Neural cell (in vitro differentiated cells): ENCODE measurements around the gene PTHLH. TPM values are rescaled to one million over a fixed set of nuclear protein-coding genes. Genes with fewer than 3 reads are reported as not detected.

Experiments
- H2AFZ ChIP-seq: fragments of 200-600, 300-800 bp; sonication (generic), shearing (Covaris generic); 2 replicates; pipeline ENCODE4 v1.6.0; 2014; ENCODE audit warnings: low read depth, mild to moderate bottlenecking, antibody characterized with exemption, low read length, moderate library complexity
- H3F3A ChIP-seq: fragments of 200-600 bp; shearing (Covaris generic); 2 replicates; pipeline ENCODE4 v1.6.1; 2016; ENCODE audit warnings: mild to moderate bottlenecking, moderate library complexity, mixed read lengths, antibody characterized with exemption, low read length; ENCODE audit not compliant: insufficient read depth, poor library complexity, severe bottlenecking
- H3K27ac ChIP-seq: fragments of 200-600, 300-800 bp; sonication (generic), shearing (Covaris generic); 2 replicates; pipeline ENCODE4 v1.5.1; 2014; ENCODE audit warnings: mild to moderate bottlenecking, low read length, moderate library complexity
- H3K27me3 ChIP-seq: fragments of 300-800, 200-600 bp; sonication (generic), shearing (Covaris generic); 2 replicates; pipeline ENCODE4 v1.6.0; 2014; ENCODE audit warnings: mild to moderate bottlenecking, low read depth, low read length, moderate library complexity; ENCODE audit not compliant: insufficient read depth
- H3K36me3 ChIP-seq: fragments of 300-800, 200-600 bp; sonication (generic), shearing (Covaris generic); 2 replicates; pipeline ENCODE4 v1.5.1; 2014; ENCODE audit warnings: mild to moderate bottlenecking, antibody characterized with exemption, low read length, moderate library complexity; ENCODE audit not compliant: insufficient read depth
- H3K4me2 ChIP-seq: fragments of 300-800, 200-600 bp; sonication (generic), shearing (Covaris generic); 2 replicates; pipeline ENCODE4 v1.6.0; 2014; ENCODE audit warnings: mild to moderate bottlenecking, low read length
- H3K4me3 ChIP-seq: fragments of 300-800, 200-600 bp; sonication (generic), shearing (Covaris generic); 2 replicates; pipeline ENCODE4 v1.5.1; 2014; ENCODE audit warnings: mild to moderate bottlenecking, low read length, moderate library complexity
- H3K79me2 ChIP-seq: fragments of 200-600 bp; shearing (Covaris generic); replicated peaks from 2 replicates; pipeline ENCODE4 v1.6.0; 2014; ENCODE audit warnings: mild to moderate bottlenecking, low read length, moderate library complexity; ENCODE audit not compliant: insufficient read depth
- H3K9ac ChIP-seq: fragments of 300-800, 200-600 bp; sonication (generic), shearing (Covaris generic); 2 replicates; pipeline ENCODE4 v1.6.1; 2016; ENCODE audit warnings: mild to moderate bottlenecking, low read length, mixed read lengths
- H3K9me2 ChIP-seq: fragments of 200-600 bp; shearing (Covaris generic); 2 replicates; pipeline ENCODE4 v1.6.1; 2016; ENCODE audit warnings: mild to moderate bottlenecking, low read length, mixed read lengths; ENCODE audit not compliant: insufficient read depth
- H3K9me3 ChIP-seq: fragments of 200-600, 300-800 bp; sonication (generic), shearing (Covaris generic); 2 replicates; pipeline ENCODE4 v1.6.1; 2016; ENCODE audit warnings: mild to moderate bottlenecking, mixed run types, low read length, moderate library complexity, mixed read lengths
- H4K20me1 ChIP-seq: fragments of 200-600 bp; shearing (Covaris generic); 2 replicates; pipeline ENCODE4 v1.6.1; 2016; ENCODE audit warnings: mild to moderate bottlenecking, mixed run types; ENCODE audit not compliant: insufficient read depth
- EZH2 ChIP-seq: fragments of 200-600, 300-800 bp; shearing (Covaris generic), sonication (generic); IDR thresholded peaks from 2 replicates; pipeline ENCODE4 v1.6.1; 2014; ENCODE audit warnings: antibody characterized with exemption, low read length, borderline replicate concordance, mild to moderate bottlenecking; ENCODE audit not compliant: insufficient read depth, poor library complexity, severe bottlenecking
- MXI1 ChIP-seq: fragments of 450-650 bp; conservative IDR thresholded peaks from 2 replicates; pipeline ENCODE4 v1.6.1; 2014; ENCODE audit warnings: antibody characterized with exemption, mild to moderate bottlenecking; ENCODE audit not compliant: poor library complexity, severe bottlenecking
- POLR2AphosphoS5 ChIP-seq: IDR thresholded peaks from 2 replicates; pipeline ENCODE4 v1.6.1; 2012
- RAD21 ChIP-seq: fragments of 450-650 bp; conservative IDR thresholded peaks from 2 replicates; pipeline ENCODE4 v1.6.1; 2014; ENCODE audit warnings: antibody characterized with exemption, mild to moderate bottlenecking, moderate library complexity
- SMC3 ChIP-seq: fragments of 450-650 bp; conservative IDR thresholded peaks from 2 replicates; pipeline ENCODE4 v1.6.1; 2014; ENCODE audit warnings: antibody characterized with exemption, mild to moderate bottlenecking, moderate library complexity; ENCODE audit not compliant: poor library complexity
- TAF1 ChIP-seq: IDR thresholded peaks from 2 replicates; pipeline ENCODE4 v1.6.1; 2012; ENCODE audit warnings: low read depth
- polyA plus RNA-seq: library from polyadenylated mRNA; depleted of rRNA; stranded (reverse); fragments of >200 nt; gene quantifications from 2 replicates; pipeline ENCODE4 v1.2.3, GENCODE V29; 2014
- TF ChIP-seq, protein P1 (sequence below): IDR thresholded peaks from 2 replicates; pipeline ENCODE4 v1.6.1; 2012; ENCODE audit warnings: borderline replicate concordance
- TF ChIP-seq, protein P2 (sequence below): fragments of 450-650 bp; IDR thresholded peaks from 2 replicates; pipeline ENCODE4 v1.5.1; 2014; ENCODE audit warnings: antibody characterized with exemption, mild to moderate bottlenecking, moderate library complexity; ENCODE audit not compliant: poor library complexity, severe bottlenecking

The PTHLH gene
- polyA plus RNA-seq, 1 donor from 2014 or later, result 0.22 TPM

DNA sequence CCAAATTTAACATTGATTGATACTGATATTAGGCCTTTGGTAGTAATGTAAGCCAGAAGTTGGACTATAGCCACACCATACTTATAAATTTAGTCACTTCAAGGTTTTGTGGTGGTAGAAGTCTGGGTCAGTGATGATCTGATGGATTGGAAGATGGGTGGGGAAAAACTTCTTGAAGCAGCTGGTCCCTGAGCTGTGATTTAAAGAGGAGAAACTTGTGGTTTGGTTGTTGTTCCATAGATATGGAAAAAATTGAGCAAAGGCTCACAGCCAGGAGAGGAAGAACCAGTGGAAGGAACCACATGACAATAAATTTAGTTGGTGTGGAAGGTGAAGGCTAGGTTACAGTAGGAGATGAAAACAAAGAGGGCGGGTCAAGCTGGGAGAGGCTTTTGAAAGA is 26.1 kb downstream of the PTHLH start:
- Histone ChIP-seq H3K27ac (no peak overlapping the region), H3K36me3 (no peaks in the 10 kb centered on the region), H4K20me1 (no peaks in the 10 kb centered on the region), H3K79me2 (no peaks in the 10 kb centered on the region), H2AFZ (no peak overlapping the region), H3K9me3 (no peaks in the 10 kb centered on the region), H3K9ac (no peak overlapping the region), H3K4me3 (no peak overlapping the region), H3K9me2 (no peaks in the 10 kb centered on the region), H3F3A (no peaks in the 10 kb centered on the region), H3K4me2 (no peak overlapping the region), H3K27me3 (no peaks in the 10 kb centered on the region)
- no peak for TF ChIP-seq TAF1
- no peak for TF ChIP-seq EZH2

DNA sequence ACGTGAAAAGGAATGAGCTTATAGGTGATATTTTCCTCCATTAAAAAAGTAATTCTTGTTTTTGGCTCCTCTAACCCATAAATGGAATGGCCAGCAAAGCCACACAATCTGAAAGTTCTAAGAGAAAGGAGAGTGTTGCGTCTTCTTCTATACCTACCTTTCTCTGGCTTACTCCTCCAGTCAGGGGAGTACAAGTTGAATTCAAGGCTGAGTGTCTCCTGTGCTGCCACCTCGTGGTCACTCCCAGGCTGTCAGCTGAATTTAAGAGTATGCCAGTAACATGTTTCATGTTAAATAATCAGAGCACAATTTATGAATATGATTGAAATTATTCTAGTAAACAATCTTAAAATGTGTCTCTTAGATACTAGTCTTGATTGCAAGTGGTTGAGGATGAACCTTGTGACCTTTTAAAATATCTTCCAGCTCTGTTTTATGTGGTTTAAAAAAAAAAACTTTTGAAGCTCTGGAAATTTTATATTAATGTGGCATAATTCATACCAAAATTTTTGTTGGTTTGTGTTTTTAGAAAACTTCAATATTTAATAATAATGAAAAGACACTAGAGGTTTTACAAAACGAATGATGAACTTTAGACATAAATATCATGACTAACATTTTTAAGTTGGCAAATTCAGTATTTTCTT is 31.7 kb downstream of the PTHLH start:
- Histone ChIP-seq H3K79me2 (no peaks in the 10 kb centered on the region), H3K4me3 (no peak overlapping the region), H4K20me1 (no peaks in the 10 kb centered on the region), H3K27ac (no peak overlapping the region), H3K9me2 (no peaks in the 10 kb centered on the region), H2AFZ (no peak overlapping the region), H3K9me3 (no peaks in the 10 kb centered on the region), H3K4me2 (no peak overlapping the region), H3F3A (no peaks in the 10 kb centered on the region), H3K36me3 (no peaks in the 10 kb centered on the region), H3K27me3 (no peaks in the 10 kb centered on the region), H3K9ac (no peak overlapping the region)
- TF ChIP-seq, protein P1, sequence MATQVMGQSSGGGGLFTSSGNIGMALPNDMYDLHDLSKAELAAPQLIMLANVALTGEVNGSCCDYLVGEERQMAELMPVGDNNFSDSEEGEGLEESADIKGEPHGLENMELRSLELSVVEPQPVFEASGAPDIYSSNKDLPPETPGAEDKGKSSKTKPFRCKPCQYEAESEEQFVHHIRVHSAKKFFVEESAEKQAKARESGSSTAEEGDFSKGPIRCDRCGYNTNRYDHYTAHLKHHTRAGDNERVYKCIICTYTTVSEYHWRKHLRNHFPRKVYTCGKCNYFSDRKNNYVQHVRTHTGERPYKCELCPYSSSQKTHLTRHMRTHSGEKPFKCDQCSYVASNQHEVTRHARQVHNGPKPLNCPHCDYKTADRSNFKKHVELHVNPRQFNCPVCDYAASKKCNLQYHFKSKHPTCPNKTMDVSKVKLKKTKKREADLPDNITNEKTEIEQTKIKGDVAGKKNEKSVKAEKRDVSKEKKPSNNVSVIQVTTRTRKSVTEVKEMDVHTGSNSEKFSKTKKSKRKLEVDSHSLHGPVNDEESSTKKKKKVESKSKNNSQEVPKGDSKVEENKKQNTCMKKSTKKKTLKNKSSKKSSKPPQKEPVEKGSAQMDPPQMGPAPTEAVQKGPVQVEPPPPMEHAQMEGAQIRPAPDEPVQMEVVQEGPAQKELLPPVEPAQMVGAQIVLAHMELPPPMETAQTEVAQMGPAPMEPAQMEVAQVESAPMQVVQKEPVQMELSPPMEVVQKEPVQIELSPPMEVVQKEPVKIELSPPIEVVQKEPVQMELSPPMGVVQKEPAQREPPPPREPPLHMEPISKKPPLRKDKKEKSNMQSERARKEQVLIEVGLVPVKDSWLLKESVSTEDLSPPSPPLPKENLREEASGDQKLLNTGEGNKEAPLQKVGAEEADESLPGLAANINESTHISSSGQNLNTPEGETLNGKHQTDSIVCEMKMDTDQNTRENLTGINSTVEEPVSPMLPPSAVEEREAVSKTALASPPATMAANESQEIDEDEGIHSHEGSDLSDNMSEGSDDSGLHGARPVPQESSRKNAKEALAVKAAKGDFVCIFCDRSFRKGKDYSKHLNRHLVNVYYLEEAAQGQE, result no peak
- TF ChIP-seq, protein P2, sequence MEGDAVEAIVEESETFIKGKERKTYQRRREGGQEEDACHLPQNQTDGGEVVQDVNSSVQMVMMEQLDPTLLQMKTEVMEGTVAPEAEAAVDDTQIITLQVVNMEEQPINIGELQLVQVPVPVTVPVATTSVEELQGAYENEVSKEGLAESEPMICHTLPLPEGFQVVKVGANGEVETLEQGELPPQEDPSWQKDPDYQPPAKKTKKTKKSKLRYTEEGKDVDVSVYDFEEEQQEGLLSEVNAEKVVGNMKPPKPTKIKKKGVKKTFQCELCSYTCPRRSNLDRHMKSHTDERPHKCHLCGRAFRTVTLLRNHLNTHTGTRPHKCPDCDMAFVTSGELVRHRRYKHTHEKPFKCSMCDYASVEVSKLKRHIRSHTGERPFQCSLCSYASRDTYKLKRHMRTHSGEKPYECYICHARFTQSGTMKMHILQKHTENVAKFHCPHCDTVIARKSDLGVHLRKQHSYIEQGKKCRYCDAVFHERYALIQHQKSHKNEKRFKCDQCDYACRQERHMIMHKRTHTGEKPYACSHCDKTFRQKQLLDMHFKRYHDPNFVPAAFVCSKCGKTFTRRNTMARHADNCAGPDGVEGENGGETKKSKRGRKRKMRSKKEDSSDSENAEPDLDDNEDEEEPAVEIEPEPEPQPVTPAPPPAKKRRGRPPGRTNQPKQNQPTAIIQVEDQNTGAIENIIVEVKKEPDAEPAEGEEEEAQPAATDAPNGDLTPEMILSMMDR, result peak; percentile 74
- TF ChIP-seq RAD21 (peak; percentile 63), SMC3 (peak; percentile 77)

GRCh38 chr12:27940245-27940644 is 32.3 kb downstream of the PTHLH start:
- Histone ChIP-seq H3K4me3 (no peak overlapping the region), H2AFZ (no peak overlapping the region)
- TF ChIP-seq POLR2AphosphoS5 (no peak), MXI1 (no peak), TAF1 (no peak), RAD21 (no peak)
- TF ChIP-seq, protein P1, result no peak
- TF ChIP-seq, protein P2, result no peak

More at GRCh38 chr12:27940245-27940644, 32.3 kb downstream of the PTHLH start:
- no peaks in the 10 kb centered on the region for H3K9me2 ChIP-seq
- H3F3A ChIP-seq, result no peaks in the 10 kb centered on the region
- H3K27ac ChIP-seq, result no peak overlapping the region
- no peaks in the 10 kb centered on the region for H4K20me1 ChIP-seq
- no peaks in the 10 kb centered on the region for H3K27me3 ChIP-seq
- H3K36me3 ChIP-seq, result no peaks in the 10 kb centered on the region
- H3K9ac ChIP-seq, result no peak overlapping the region
- no peaks in the 10 kb centered on the region for H3K9me3 ChIP-seq
- H3K79me2 ChIP-seq, result no peaks in the 10 kb centered on the region
- no peak overlapping the region for H3K4me2 ChIP-seq
